A673 (cell line): Measurements from ENCODE around the gene NAXD. TPM values are rescaled to one million over a fixed set of nuclear protein-coding genes. Genes with fewer than 3 reads are reported as not detected.

Source experiments
- BruUV-seq: library from RNA; stranded (reverse); fragments of 400-500 nt; replicated peaks from 2 replicates; lab custom pipeline; 2021; lab: Mats Ljungman, UMichigan
- CTCF ChIA-PET: fragments of 300-600 bp; sonication (Branson Sonifier 250); formaldehyde crosslinking; loops from one replicate; lab custom pipeline; 2022; ENCODE audit warnings: antibody characterized with exemption; lab: Charles Lee
- POLR2A ChIA-PET: fragments of 300-600 bp; sonication (Branson Sonifier 250); formaldehyde crosslinking; loops from one replicate; lab custom pipeline; 2022; ENCODE audit warnings: antibody characterized with exemption; ENCODE audit not compliant: low non-redundant PET; lab: Charles Lee
- DNase-seq: peaks from one replicate; pipeline ENCODE4 v3.0.0-alpha.2; 2015; ENCODE audit warnings: low spot score
- H3K27ac ChIP-seq: fragments of 200-600 bp; sonication (generic); 2 replicates; pipeline ENCODE4 v1.5.1; 2016; ENCODE audit warnings: mixed run types, low read depth, mild to moderate bottlenecking, mixed read lengths, antibody characterized with exemption, low read length; ENCODE audit not compliant: poor library complexity, severe bottlenecking
- H3K27me3 ChIP-seq: fragments of 200-600 bp; sonication (generic); replicated peaks from 2 replicates; pipeline ENCODE4 v1.6.1; 2017; ENCODE audit warnings: mixed run types, low read depth, mild to moderate bottlenecking, mixed read lengths, antibody characterized with exemption, low read length; ENCODE audit not compliant: insufficient read depth, poor library complexity
- H3K36me3 ChIP-seq: fragments of 200-600 bp; sonication (generic); 2 replicates; pipeline ENCODE4 v1.6.1; 2016; ENCODE audit warnings: mixed run types, mild to moderate bottlenecking, mixed read lengths, antibody characterized with exemption, low read length; ENCODE audit not compliant: insufficient read depth, poor library complexity, severe bottlenecking
- H3K4me1 ChIP-seq: fragments of 200-600 bp; sonication (generic); 2 replicates; pipeline ENCODE4 v1.6.1; 2017; ENCODE audit warnings: mixed run types, mild to moderate bottlenecking, mixed read lengths, antibody characterized with exemption, low read length; ENCODE audit not compliant: insufficient read depth, poor library complexity, severe bottlenecking
- H3K4me3 ChIP-seq: fragments of 200-600 bp; sonication (generic); 2 replicates; pipeline ENCODE4 v1.5.1; 2016; ENCODE audit warnings: low read depth, mixed run types, mild to moderate bottlenecking, mixed read lengths, low read length; ENCODE audit not compliant: poor library complexity, severe bottlenecking
- H3K9me3 ChIP-seq: fragments of 200-600 bp; sonication (generic); 2 replicates; pipeline ENCODE4 v1.6.1; 2016; ENCODE audit warnings: mixed run types, low read depth, mild to moderate bottlenecking, mixed read lengths, antibody characterized with exemption, low read length; ENCODE audit not compliant: poor library complexity, severe bottlenecking
- EZH2 ChIP-seq: fragments of 200-600 bp; sonication (generic); IDR thresholded peaks from 2 replicates; pipeline ENCODE4 v1.6.1; 2017; ENCODE audit warnings: borderline replicate concordance, low read depth, mild to moderate bottlenecking, mixed read lengths, antibody characterized with exemption, low read length; ENCODE audit not compliant: poor library complexity, severe bottlenecking
- intact Hi-C: fragments of 100-400 bp; cut with micrococcal nuclease; formaldehyde crosslinking; loops from one replicate; pipeline ENCODE4 v1.10.0; 2022; ENCODE audit not compliant: unreplicated experiment
- total RNA-seq: library from RNA; stranded (reverse); gene quantifications from 2 replicates; pipeline ENCODE4 v1.2.3, GENCODE V29; 2021
- TF ChIP-seq, protein P1 (sequence below): fragments of 300-800, 200-600 bp; sonication (generic); conservative IDR thresholded peaks from 2 replicates; pipeline ENCODE4 v1.5.1; 2017; ENCODE audit warnings: low read depth, mild to moderate bottlenecking, antibody characterized with exemption, low read length, moderate library complexity, mixed read lengths

Gene NAXD
- total RNA-seq, 1 experiment from 2014 or later = 27.9 TPM

DNA sequence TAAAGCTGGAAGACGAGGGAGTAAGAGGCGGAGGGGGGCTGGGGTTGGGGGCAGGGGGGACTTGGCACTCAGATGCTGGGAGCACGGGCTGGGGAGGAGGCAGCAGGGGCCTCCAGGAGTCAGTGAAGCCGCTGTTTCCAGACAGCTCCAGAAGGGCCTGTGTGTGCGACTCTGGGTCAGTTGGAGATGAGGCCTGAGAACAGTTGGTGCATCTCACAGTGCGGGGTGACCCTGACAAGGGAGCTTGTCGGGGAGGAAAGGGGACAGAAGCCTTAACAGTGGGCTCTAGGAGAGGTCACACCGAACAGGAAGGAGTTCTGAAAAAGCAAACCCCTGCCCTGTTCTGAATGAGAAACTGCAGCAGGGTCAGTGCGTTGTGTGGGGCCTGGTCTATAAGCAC lies 11.2 kb downstream of the NAXD start:
- no peaks in the 10 kb centered on the region for H3K9me3 ChIP-seq
- H3K27ac ChIP-seq = no peak overlapping the region
- no peaks in the 10 kb centered on the region for H3K27me3 ChIP-seq
- intact Hi-C loops = no loop called here
- BruUV-seq = no TSS peak
- DNase-seq = no peak
- POLR2A ChIA-PET = no interaction called here
- H3K4me3 ChIP-seq = no peak overlapping the region
- TF ChIP-seq, protein P1, sequence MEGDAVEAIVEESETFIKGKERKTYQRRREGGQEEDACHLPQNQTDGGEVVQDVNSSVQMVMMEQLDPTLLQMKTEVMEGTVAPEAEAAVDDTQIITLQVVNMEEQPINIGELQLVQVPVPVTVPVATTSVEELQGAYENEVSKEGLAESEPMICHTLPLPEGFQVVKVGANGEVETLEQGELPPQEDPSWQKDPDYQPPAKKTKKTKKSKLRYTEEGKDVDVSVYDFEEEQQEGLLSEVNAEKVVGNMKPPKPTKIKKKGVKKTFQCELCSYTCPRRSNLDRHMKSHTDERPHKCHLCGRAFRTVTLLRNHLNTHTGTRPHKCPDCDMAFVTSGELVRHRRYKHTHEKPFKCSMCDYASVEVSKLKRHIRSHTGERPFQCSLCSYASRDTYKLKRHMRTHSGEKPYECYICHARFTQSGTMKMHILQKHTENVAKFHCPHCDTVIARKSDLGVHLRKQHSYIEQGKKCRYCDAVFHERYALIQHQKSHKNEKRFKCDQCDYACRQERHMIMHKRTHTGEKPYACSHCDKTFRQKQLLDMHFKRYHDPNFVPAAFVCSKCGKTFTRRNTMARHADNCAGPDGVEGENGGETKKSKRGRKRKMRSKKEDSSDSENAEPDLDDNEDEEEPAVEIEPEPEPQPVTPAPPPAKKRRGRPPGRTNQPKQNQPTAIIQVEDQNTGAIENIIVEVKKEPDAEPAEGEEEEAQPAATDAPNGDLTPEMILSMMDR = no peak
- TF ChIP-seq EZH2 = no peak
- H3K4me1 ChIP-seq = peaks cover 10% of the 10 kb centered on the region
- H3K36me3 ChIP-seq = peaks cover 3% of the 10 kb centered on the region
- CTCF ChIA-PET = no interaction called here

DNA sequence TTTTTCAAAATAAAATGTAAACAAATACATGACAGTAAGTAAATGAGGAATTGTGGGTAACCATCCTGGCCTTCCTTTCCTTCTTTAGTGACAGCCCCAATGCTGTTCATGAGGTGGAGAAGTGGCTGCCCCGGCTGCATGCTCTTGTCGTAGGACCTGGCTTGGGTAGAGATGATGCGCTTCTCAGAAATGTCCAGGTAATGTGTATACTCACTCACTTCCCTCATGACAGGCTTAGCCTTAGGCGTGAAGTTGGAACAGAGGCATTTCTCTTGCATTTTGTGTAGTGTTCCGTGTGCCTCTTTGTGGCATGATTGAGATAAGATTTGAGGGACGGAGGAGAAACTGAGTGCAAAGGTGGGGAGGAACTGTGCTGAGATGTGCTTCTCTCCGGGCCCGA lies 12.0 kb downstream of the NAXD start:
- no peak overlapping the region for H3K27ac ChIP-seq
- BruUV-seq = no TSS peak
- intact Hi-C loops = no loop called here
- CTCF ChIA-PET = no interaction called here
- H3K4me3 ChIP-seq = no peak overlapping the region
- H3K27me3 ChIP-seq = no peaks in the 10 kb centered on the region
- no peak for DNase-seq
- H3K9me3 ChIP-seq = no peaks in the 10 kb centered on the region
- peaks cover 10% of the 10 kb centered on the region for H3K4me1 ChIP-seq
- POLR2A ChIA-PET = no interaction called here
- peaks cover 3% of the 10 kb centered on the region for H3K36me3 ChIP-seq
- TF ChIP-seq EZH2 = no peak
- TF ChIP-seq, protein P1 = no peak

DNA sequence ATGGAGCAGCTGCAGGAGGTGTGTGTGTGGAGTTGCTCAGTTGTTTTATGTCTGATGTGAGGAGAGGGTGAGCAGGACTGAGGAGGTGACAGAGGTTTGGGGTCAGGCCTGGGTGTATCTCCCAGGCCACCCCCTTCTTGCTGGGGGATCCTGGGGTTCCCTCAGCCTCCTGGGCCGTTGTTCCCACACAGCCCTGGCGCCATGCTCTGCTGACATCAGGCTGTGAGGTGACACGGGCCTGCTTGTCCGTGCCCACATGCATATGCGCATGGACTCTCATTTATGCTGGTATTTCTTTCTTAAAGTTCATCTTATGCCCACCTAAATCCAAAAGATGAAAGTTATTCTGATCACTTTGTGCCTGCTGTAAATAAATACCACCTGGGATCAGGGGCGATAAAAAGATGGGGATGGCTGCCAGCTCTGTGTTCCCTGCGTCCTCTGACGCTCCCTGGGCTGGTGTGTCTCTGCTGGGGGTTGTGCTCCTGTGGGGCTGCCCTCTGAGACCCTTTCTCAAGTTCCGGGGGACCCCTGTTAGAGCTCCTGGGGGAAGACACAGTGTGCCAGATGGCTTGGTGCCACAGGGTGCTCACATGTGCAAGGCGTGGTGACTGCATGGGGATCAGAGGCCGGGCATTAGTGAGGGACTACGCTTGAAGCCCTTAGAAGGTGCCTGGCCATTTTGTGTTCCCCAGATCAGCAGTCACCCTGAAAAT lies 12.6 kb downstream of the NAXD start:
- CTCF ChIA-PET = no interaction called here
- POLR2A ChIA-PET = no interaction called here

More for the DNA sequence above, 12.6 kb downstream of the NAXD start:
- Histone ChIP-seq H3K4me3 (no peak overlapping the region), H3K9me3 (no peaks in the 10 kb centered on the region), H3K27me3 (no peaks in the 10 kb centered on the region), H3K36me3 (peaks cover 3% of the 10 kb centered on the region), H3K27ac (no peak overlapping the region), H3K4me1 (peaks cover 10% of the 10 kb centered on the region)
- no peak for TF ChIP-seq EZH2
- TF ChIP-seq, protein P1 = no peak
- DNase-seq = no peak
- intact Hi-C loops = no loop called here
- no TSS peak for BruUV-seq
